K562 (cell line): ENCODE measurements around the gene INTS2. TPM values are rescaled to one million over a fixed set of nuclear protein-coding genes. Genes with fewer than 3 reads are reported as not detected.

ENCODE experiments used
- CXXC5 ChIP-seq: fragments of 250-450 bp; sonication (Bioruptor Pico); IDR thresholded peaks from 2 replicates; pipeline ENCODE4 v1.8.0; 2022; ENCODE audit warnings: inconsistent platforms, mild to moderate bottlenecking, moderate library complexity
- ETV5 ChIP-seq: sonication (generic); formaldehyde crosslinking; IDR thresholded peaks from 2 replicates; pipeline ENCODE4 v1.4.0; 2020; ENCODE audit warnings: low read depth, mild to moderate bottlenecking, missing genetic modification reagents
- FUS ChIP-seq: fragments of 200-400 bp; formaldehyde crosslinking; optimal IDR thresholded peaks from 2 replicates; pipeline ENCODE3; 2017; ENCODE audit warnings: low read depth, low read length
- HDAC2 ChIP-seq: fragments of 450-650 bp; IDR thresholded peaks from 2 replicates; pipeline ENCODE4 v1.6.1; 2016; ENCODE audit warnings: mild to moderate bottlenecking
- HMGXB4 ChIP-seq: sonication (generic); formaldehyde crosslinking; IDR thresholded peaks from 2 replicates; pipeline ENCODE4 v1.8.1; 2023; ENCODE audit warnings: mild to moderate bottlenecking, missing genetic modification reagents
- LARP7 ChIP-seq: fragments of 450-650 bp; IDR thresholded peaks from 2 replicates; pipeline ENCODE4 v1.6.1; 2016
- ZNF146 ChIP-seq: IDR thresholded peaks from one replicate; pipeline ENCODE4 v1.6.1; 2018; ENCODE audit warnings: missing compliant biosample characterization; ENCODE audit not compliant: unreplicated experiment
- polyA plus RNA-seq, 8 experiments: library from polyadenylated mRNA; depleted of rRNA in 4 of 8; stranded (reverse) in 5 of 8; unstranded in 3 of 8; fragments of >200 nt; fragmentation: Nextera tagmentation in 2 of 8; fragmentation: Illumina TruSeq in 1 of 8; extraction: Ambion mirVana in 2 of 8; extraction: Trizol in 1 of 8; gene quantifications; 2 replicates each; pipeline versions ENCODE4 v1.2.1 to v1.2.3, GENCODE V29; 2011 to 2014; ENCODE audit warnings: inconsistent platforms in 1 of 8, missing spikeins in 1 of 8
- total RNA-seq, 7 experiments: library from RNA; depleted of rRNA in 6 of 7; stranded (reverse); fragments of >200 nt in 6 of 7; fragmentation: Illumina TruSeq in 2 of 7; extraction: Trizol in 2 of 7; gene quantifications; 2 replicates each; pipeline versions ENCODE4 v1.2.1 to v1.2.3, GENCODE V29; 2011 to 2021; ENCODE audit warnings: low replicate concordance in 1 of 7
- TF ChIP-seq, protein P1 (sequence below), 3 experiments: fragments of 200-800 bp in 1 of 3; fragments of 250-450 bp in 1 of 3; fragments of 450-650 bp in 1 of 3; sonication (Bioruptor Pico) in 1 of 3; sonication (Bioruptor generic) in 1 of 3; formaldehyde crosslinking in 1 of 3; IDR thresholded peaks; 2 replicates each; pipeline versions ENCODE4 v1.6.1 to v1.8.0; 2016 to 2022; ENCODE audit warnings: mild to moderate bottlenecking in 2 of 3, missing genetic modification characterization in 2 of 3, missing compliant biosample characterization in 1 of 3, moderate library complexity in 1 of 3
- TF ChIP-seq, protein P2 (sequence below), 2 experiments: fragments of 450-650 bp; IDR thresholded peaks; 2 replicates each; pipeline ENCODE4 v1.6.1; 2016; ENCODE audit warnings: mild to moderate bottlenecking in 2 of 2, borderline replicate concordance in 1 of 2, low read depth in 1 of 2, moderate library complexity in 1 of 2
- TF ChIP-seq, protein P3 (sequence below): IDR thresholded peaks from 2 replicates; pipeline ENCODE4 v1.6.1; 2011; ENCODE audit not compliant: insufficient read length; ENCODE audit errors: extremely low read depth

The INTS2 gene
- total and polyA plus RNA-seq, 9 of the 15 experiments (the other 6 are each of a cell fraction or from before 2014, with no cell fraction given): 4.8 to 24.7 (median 12.8) TPM

- TF ChIP-seq, protein P1, sequence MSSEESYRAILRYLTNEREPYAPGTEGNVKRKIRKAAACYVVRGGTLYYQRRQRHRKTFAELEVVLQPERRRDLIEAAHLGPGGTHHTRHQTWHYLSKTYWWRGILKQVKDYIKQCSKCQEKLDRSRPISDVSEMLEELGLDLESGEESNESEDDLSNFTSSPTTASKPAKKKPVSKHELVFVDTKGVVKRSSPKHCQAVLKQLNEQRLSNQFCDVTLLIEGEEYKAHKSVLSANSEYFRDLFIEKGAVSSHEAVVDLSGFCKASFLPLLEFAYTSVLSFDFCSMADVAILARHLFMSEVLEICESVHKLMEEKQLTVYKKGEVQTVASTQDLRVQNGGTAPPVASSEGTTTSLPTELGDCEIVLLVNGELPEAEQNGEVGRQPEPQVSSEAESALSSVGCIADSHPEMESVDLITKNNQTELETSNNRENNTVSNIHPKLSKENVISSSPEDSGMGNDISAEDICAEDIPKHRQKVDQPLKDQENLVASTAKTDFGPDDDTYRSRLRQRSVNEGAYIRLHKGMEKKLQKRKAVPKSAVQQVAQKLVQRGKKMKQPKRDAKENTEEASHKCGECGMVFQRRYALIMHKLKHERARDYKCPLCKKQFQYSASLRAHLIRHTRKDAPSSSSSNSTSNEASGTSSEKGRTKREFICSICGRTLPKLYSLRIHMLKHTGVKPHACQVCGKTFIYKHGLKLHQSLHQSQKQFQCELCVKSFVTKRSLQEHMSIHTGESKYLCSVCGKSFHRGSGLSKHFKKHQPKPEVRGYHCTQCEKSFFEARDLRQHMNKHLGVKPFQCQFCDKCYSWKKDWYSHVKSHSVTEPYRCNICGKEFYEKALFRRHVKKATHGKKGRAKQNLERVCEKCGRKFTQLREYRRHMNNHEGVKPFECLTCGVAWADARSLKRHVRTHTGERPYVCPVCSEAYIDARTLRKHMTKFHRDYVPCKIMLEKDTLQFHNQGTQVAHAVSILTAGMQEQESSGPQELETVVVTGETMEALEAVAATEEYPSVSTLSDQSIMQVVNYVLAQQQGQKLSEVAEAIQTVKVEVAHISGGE (CRISPR knock-in tag; IDR thresholded peaks at IDR 0.05): peak; percentile 74 to 96 (median 75); a peak in 5 of 6 replicates
- TF ChIP-seq, protein P2, sequence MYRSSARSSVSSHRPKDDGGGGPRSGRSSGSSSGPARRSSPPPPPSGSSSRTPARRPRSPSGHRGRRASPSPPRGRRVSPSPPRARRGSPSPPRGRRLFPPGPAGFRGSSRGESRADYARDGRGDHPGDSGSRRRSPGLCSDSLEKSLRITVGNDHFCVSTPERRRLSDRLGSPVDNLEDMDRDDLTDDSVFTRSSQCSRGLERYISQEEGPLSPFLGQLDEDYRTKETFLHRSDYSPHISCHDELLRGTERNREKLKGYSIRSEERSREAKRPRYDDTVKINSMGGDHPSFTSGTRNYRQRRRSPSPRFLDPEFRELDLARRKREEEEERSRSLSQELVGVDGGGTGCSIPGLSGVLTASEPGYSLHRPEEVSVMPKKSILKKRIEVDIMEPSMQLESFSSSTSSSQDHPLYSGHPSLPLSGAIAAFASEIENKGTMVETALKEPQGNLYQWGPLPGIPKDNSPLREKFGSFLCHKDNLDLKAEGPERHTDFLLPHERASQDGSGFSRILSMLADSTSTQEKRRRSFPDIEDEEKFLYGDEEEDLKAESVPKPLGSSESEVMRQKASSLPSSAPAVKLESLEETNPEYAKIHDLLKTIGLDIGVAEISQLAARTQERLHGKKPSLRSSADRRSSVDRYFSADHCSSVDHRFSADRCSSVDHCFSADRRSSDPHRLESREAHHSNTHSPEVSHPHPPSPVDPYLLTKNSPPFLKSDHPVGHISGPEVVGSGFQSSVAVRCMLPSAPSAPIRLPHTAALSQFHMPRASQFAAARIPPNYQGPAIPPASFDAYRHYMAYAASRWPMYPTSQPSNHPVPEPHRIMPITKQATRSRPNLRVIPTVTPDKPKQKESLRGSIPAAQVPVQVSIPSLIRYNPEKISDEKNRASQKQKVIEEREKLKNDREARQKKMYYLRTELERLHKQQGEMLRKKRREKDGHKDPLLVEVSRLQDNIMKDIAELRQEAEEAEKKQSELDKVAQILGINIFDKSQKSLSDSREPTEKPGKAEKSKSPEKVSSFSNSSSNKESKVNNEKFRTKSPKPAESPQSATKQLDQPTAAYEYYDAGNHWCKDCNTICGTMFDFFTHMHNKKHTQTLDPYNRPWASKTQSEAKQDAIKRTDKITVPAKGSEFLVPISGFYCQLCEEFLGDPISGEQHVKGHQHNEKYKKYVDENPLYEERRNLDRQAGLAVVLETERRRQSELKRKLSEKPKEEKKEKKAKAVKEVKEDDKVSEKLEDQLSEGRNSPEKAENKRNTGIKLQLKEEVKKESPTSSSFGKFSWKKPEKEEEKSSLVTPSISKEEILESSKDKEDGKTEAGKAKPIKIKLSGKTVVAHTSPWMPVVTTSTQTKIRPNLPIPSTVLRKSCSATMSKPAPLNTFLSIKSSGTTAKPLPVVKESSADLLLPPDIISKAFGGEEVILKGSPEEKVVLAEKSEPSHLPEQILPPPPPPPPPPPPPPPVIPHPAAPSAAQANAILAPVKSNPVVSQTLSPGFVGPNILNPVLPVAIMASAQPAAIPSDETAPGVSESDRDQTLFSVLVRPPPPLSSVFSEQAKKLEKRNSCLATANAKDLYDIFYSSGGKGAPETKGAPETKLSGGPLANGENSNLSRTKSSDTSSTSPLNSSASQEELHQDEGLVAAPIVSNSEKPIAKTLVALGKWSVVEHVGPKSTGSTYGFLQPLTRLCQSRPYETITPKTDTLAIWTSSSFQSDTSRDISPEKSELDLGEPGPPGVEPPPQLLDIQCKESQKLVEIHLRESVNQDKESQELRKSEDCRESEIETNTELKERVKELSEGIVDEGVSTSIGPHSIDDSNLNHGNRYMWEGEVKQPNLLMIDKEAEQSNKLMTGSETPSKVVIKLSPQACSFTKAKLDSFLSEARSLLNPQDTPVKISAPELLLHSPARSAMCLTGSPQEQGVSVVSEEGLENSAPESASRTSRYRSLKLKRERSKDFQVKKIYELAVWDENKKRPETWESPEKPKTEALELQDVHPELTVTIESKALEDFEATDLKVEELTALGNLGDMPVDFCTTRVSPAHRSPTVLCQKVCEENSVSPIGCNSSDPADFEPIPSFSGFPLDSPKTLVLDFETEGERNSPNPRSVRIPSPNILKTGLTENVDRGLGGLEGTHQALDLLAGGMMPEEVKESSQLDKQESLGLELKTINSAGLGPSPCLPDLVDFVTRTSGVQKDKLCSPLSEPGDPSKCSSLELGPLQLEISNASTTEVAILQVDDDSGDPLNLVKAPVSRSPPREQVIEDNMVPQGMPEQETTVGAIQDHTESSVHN (IDR thresholded peaks at IDR 0.05; ENCODE audit: borderline replicate concordance in 1 of 2, low read depth in 1 of 2): 0 out of 4 replicates have a peak, but pooled peaks of 1 of the 2 experiments have one; percentile 38
- TF ChIP-seq HMGXB4 (CRISPR knock-in tag) (peak; percentile 93; the same call in 1 of the 2 replicates), HDAC2 (peak; percentile 57; the same call in 1 of the 2 replicates), ZNF146 (CRISPR knock-in tag) (no peak), FUS (no peak), LARP7 (peak; percentile 69; the same call in 1 of the 2 replicates), ETV5 (CRISPR knock-in tag) (0 out of 2 replicates have a peak, but pooled peaks have one; percentile 19), CXXC5 (peak; percentile 80)
- TF ChIP-seq, protein P3, sequence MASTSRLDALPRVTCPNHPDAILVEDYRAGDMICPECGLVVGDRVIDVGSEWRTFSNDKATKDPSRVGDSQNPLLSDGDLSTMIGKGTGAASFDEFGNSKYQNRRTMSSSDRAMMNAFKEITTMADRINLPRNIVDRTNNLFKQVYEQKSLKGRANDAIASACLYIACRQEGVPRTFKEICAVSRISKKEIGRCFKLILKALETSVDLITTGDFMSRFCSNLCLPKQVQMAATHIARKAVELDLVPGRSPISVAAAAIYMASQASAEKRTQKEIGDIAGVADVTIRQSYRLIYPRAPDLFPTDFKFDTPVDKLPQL: peak; percentile 48
Measured at GRCh38 chr17:61927208-61928100, at the start of gene INTS2 (continued).
